Neuronal stem cell (in vitro differentiated cells): ENCODE measurements around the gene KRT38. TPM values are rescaled to one million over a fixed set of nuclear protein-coding genes. Genes with fewer than 3 reads are reported as not detected.
A peak's percentile ranks its signal among the peaks of the same experiment; 100 is the strongest.

Experiments
- DNase-seq: peaks from one replicate; pipeline ENCODE4 v3.0.0-alpha.2; 2013; ENCODE audit warnings: low spot score
- H2AFZ ChIP-seq: one replicate; pipeline ENCODE4 v1.6.1; 2013; ENCODE audit warnings: mild to moderate bottlenecking, low read length, inconsistent platforms
- H2AK5ac ChIP-seq: 2 replicates; pipeline ENCODE4 v1.6.1; 2013; ENCODE audit warnings: low read depth, mild to moderate bottlenecking, inconsistent platforms, low read length, moderate library complexity, mixed read lengths
- H2BK120ac ChIP-seq: 2 replicates; pipeline ENCODE4 v1.6.1; 2013; ENCODE audit warnings: low read depth, mild to moderate bottlenecking, inconsistent platforms, low read length, moderate library complexity, mixed read lengths
- H2BK12ac ChIP-seq: one replicate; pipeline ENCODE4 v1.6.1; 2013; ENCODE audit warnings: low read length, inconsistent platforms
- H2BK15ac ChIP-seq: 2 replicates; pipeline ENCODE4 v1.6.1; 2013; ENCODE audit warnings: mild to moderate bottlenecking, low read length, inconsistent platforms, mixed read lengths
- H2BK5ac ChIP-seq: one replicate; pipeline ENCODE4 v1.6.1; 2013; ENCODE audit warnings: inconsistent platforms, mild to moderate bottlenecking, low read length, moderate library complexity
- H3K14ac ChIP-seq: one replicate; pipeline ENCODE4 v1.6.1; 2013; ENCODE audit warnings: low read length, inconsistent platforms
- H3K18ac ChIP-seq: 2 replicates; pipeline ENCODE4 v1.6.1; 2013; ENCODE audit warnings: low read length, inconsistent platforms
- H3K23ac ChIP-seq: 2 replicates; pipeline ENCODE4 v1.6.1; 2013; ENCODE audit warnings: low read depth, mild to moderate bottlenecking, mixed read lengths, low read length, inconsistent platforms; ENCODE audit not compliant: poor library complexity
- H3K27ac ChIP-seq: replicated peaks from 3 replicates; pipeline ENCODE4 v1.5.1; 2013; ENCODE audit warnings: low read length, inconsistent platforms
- H3K27me3 ChIP-seq, 3 experiments: 2 replicates each; pipeline ENCODE4 v1.6.1; 2013; ENCODE audit warnings: low read length in 3 of 3, mild to moderate bottlenecking in 2 of 3, inconsistent platforms in 1 of 3, low read depth in 1 of 3, mixed read lengths in 1 of 3, moderate library complexity in 1 of 3; ENCODE audit not compliant: control insufficient read depth in 3 of 3, insufficient read depth in 3 of 3
- H3K36me3 ChIP-seq, 2 donors: replicated peaks in 1 of 2; 2 replicates each; pipeline ENCODE4 v1.6.1; 2013; ENCODE audit warnings: low read length in 2 of 2; ENCODE audit not compliant: control insufficient read depth in 2 of 2, insufficient read depth in 2 of 2
- H3K4ac ChIP-seq: 2 replicates; pipeline ENCODE4 v1.6.1; 2013; ENCODE audit warnings: inconsistent platforms, mild to moderate bottlenecking, low read length, moderate library complexity
- H3K4me1 ChIP-seq, 2 donors: 1 replicate in 1 of 2; 2 replicates in 1 of 2; pipeline ENCODE4 v1.6.1; 2013; ENCODE audit warnings: low read length in 2 of 2, low read depth in 1 of 2; ENCODE audit not compliant: control insufficient read depth in 2 of 2, insufficient read depth in 1 of 2
- H3K4me2 ChIP-seq: one replicate; pipeline ENCODE4 v1.6.1; 2013; ENCODE audit warnings: mild to moderate bottlenecking, low read length, inconsistent platforms; ENCODE audit not compliant: insufficient read depth, poor library complexity, severe bottlenecking
- H3K4me3 ChIP-seq, 2 donors: 2 replicates each; pipeline ENCODE4 v1.5.1; 2013; ENCODE audit warnings: low read length in 2 of 2, mild to moderate bottlenecking in 2 of 2, inconsistent platforms in 1 of 2, moderate library complexity in 1 of 2
- H3K79me1 ChIP-seq: one replicate; pipeline ENCODE4 v1.6.1; 2013; ENCODE audit warnings: low read depth, mild to moderate bottlenecking, inconsistent platforms, low read length, moderate library complexity
- H3K9ac ChIP-seq: one replicate; pipeline ENCODE4 v1.6.1; 2013; ENCODE audit warnings: mild to moderate bottlenecking, low read depth, low read length, inconsistent platforms; ENCODE audit not compliant: poor library complexity
- H3K9me3 ChIP-seq, 2 donors: replicated peaks in 1 of 2; 2 replicates each; pipeline versions ENCODE3 to v1.6.1; 2013; ENCODE audit warnings: low read length in 2 of 2, mild to moderate bottlenecking in 2 of 2, inconsistent platforms in 1 of 2, low read depth in 1 of 2, mixed read lengths in 1 of 2, moderate library complexity in 1 of 2; ENCODE audit not compliant: control insufficient read depth in 2 of 2, insufficient read depth in 1 of 2
- H4K8ac ChIP-seq: one replicate; pipeline ENCODE4 v1.6.1; 2013; ENCODE audit warnings: low read depth, mild to moderate bottlenecking, inconsistent platforms, low read length, moderate library complexity
- H4K91ac ChIP-seq: one replicate; pipeline ENCODE4 v1.6.1; 2013; ENCODE audit warnings: low read length, low read depth, mild to moderate bottlenecking, inconsistent platforms; ENCODE audit not compliant: poor library complexity
- WGBS, 2 donors: extraction: QIAGEN DNeasy Blood & Tissue Kit; methylation state at CpG; one replicate each; pipeline ENCODE4 v1.1.7; 2013; ENCODE audit warnings: missing lambda C conversion rate in 2 of 2, mixed read lengths in 1 of 2; ENCODE audit not compliant: insufficient read length in 2 of 2, insufficient replicate concordance in 1 of 2; ENCODE audit errors: extremely low coverage in 2 of 2; 5-methylcytosine and 5-hydroxymethylcytosine counted together
- polyA plus RNA-seq, 2 experiments: library from polyadenylated mRNA; stranded (reverse); fragments of 200-250 nt; gene quantifications; one replicate each; pipeline ENCODE4 v1.2.3, GENCODE V29; 2013

Gene KRT38
- not detected for polyA plus RNA-seq (2013, experiment 1 of 2)
- polyA plus RNA-seq (2013, experiment 2 of 2): not detected

- Histone ChIP-seq H3K4ac (no peak within 1 kb of the TSS), H2BK5ac (no peak within 1 kb of the TSS), H3K27me3 (peaks cover 0 to 8% (median 0%) of the 10 kb centered on the region in 3 experiments), H3K4me2 (no peak within 1 kb of the TSS), H3K79me1 (no peaks in the 10 kb centered on the region), H3K27ac (no peak within 1 kb of the TSS), H3K14ac (no peak within 1 kb of the TSS), H3K4me3 (no peak within 1 kb of the TSS), H4K91ac (no peak within 1 kb of the TSS), H3K36me3 (no peaks in the 10 kb centered on the region), H2AK5ac (no peak within 1 kb of the TSS), H3K4me1 (no peaks in the 10 kb centered on the region), H4K8ac (no peak within 1 kb of the TSS), H3K18ac (no peak within 1 kb of the TSS), H3K9ac (no peak within 1 kb of the TSS), H2BK12ac (no peak within 1 kb of the TSS), H2BK15ac (no peak within 1 kb of the TSS), H2AFZ (no peak within 1 kb of the TSS), H3K9me3 (no peaks in the 10 kb centered on the region), H2BK120ac (no peak within 1 kb of the TSS), H3K23ac (no peak within 1 kb of the TSS)
- WGBS, 2 donors: no CpG with 5 or more reads among the region's 10 CpGs
- DNase-seq: no peak
Measured at GRCh38 chr17:41440531-41441033, at the start of gene KRT38. Gene KRT38, minus strand, starts transcription at chr17:41440983. Its CDS starts 62 bp downstream, at chr17:41440921.

DNA sequence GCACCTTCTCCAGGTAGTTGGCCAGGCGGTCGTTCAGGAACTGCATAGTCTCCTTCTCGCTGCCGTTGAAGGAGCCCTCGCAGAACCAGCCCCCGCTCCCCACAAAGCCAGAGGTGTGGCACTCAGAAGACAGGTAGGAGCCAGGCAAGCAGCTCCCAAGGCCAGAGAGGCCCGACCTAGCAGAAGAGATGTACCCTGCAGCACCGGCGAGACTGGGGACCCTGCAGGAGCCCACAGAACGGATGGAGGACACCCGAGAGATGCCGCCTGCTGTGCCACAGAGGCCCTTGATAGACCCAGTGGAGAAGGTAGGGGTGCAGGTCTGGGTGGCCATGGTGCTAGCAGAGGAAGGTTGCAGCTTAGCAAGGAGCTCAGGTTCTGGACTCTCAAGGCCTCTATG is 48.7 kb upstream of the KRT38 start, which contains the start of gene KRT36:
Gene KRT36 (minus strand): TSS at position 380 of the 400 bp plus-strand sequence. CDS start 46 bp downstream, at position 334.
- Histone ChIP-seq H2BK15ac (peak within 1 kb of the TSS; percentile 33), H2AK5ac (no peak within 1 kb of the TSS), H3K4ac (no peak within 1 kb of the TSS), H2BK120ac (no peak within 1 kb of the TSS), H4K8ac (no peak within 1 kb of the TSS), H3K27me3 (peaks cover 0 to 24% (median 0%) of the 10 kb centered on the region in 3 experiments), H4K91ac (no peak within 1 kb of the TSS), H3K36me3 (no peaks in the 10 kb centered on the region), H3K18ac (no peak within 1 kb of the TSS), H3K4me2 (no peak within 1 kb of the TSS), H3K27ac (no peak within 1 kb of the TSS), H2BK5ac (no peak within 1 kb of the TSS), H3K4me3 (no peak within 1 kb of the TSS), H3K9ac (no peak within 1 kb of the TSS), H3K9me3 (no peaks in the 10 kb centered on the region), H3K4me1 (no peaks in the 10 kb centered on the region), H3K23ac (no peak within 1 kb of the TSS), H2BK12ac (no peak within 1 kb of the TSS), H3K79me1 (no peaks in the 10 kb centered on the region), H2AFZ (no peak within 1 kb of the TSS), H3K14ac (no peak within 1 kb of the TSS)
- WGBS, 2 donors: no CpG with 5 or more reads among the region's 12 CpGs
- DNase-seq: no peak

DNA sequence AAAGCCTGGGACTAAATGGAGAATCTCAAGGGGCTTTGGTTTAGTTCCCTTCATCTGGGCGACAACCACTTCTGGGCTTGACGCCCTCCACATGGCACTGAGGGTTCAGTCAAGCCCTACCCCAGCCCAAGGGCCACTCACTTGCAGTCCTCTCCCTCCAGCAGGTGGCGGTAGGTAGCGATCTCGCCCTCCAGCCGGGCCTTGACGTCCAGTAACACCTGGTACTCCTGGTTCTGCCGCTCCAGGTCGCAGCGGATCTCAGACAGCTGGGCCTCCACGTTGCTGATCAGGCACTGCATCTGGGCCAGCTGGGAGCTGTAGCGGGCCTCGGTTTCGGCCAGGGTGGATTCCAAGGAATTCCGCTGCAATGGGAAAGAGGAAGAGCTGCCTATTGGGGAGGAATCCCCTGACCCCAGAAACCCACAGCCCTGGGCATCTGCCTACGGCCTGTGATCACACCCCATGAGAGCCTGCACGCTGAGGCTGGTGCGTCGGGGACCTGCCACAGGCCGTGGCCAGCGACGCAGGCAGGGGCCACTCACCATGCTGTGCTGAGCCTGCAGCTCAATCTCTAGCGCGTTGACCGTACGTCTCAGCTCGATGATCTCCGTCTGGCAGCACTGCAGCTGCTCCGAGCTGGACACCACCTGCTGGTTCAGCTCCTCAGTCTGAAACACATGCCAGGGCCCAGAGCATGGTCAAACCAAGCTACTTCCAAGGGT is 46.2 kb upstream of the KRT38 start:
- H3K4me1 ChIP-seq: peaks cover 0 to 5% of the 10 kb centered on the region in 2 donors
- peak overlapping the region; percentile 37 for H3K23ac ChIP-seq
- no peak overlapping the region for H3K14ac ChIP-seq
- DNase-seq: peak; percentile 11
- no peak overlapping the region for H2AK5ac ChIP-seq
- H2BK120ac ChIP-seq: no peak overlapping the region
- peak overlapping the region; percentile 70 for H2BK15ac ChIP-seq
- no peak overlapping the region for H3K27ac ChIP-seq
- H3K9me3 ChIP-seq: no peaks in the 10 kb centered on the region
- H3K79me1 ChIP-seq: no peaks in the 10 kb centered on the region
- no peak overlapping the region for H3K4ac ChIP-seq
- peak overlapping the region; percentile 14 for H2BK12ac ChIP-seq
- H2AFZ ChIP-seq: no peak overlapping the region
- no peaks in the 10 kb centered on the region for H3K36me3 ChIP-seq
- peak overlapping the region; percentile 32 for H3K18ac ChIP-seq
- no peak overlapping the region for H3K4me3 ChIP-seq
- no peak overlapping the region for H4K91ac ChIP-seq
- no peak overlapping the region for H2BK5ac ChIP-seq
- no peak overlapping the region for H3K4me2 ChIP-seq
- H4K8ac ChIP-seq: no peak overlapping the region
- H3K27me3 ChIP-seq: peaks cover 0 to 24% (median 0%) of the 10 kb centered on the region in 3 experiments
- no peak overlapping the region for H3K9ac ChIP-seq
- WGBS, 2 donors: no CpG with 5 or more reads among the region's 29 CpGs

DNA sequence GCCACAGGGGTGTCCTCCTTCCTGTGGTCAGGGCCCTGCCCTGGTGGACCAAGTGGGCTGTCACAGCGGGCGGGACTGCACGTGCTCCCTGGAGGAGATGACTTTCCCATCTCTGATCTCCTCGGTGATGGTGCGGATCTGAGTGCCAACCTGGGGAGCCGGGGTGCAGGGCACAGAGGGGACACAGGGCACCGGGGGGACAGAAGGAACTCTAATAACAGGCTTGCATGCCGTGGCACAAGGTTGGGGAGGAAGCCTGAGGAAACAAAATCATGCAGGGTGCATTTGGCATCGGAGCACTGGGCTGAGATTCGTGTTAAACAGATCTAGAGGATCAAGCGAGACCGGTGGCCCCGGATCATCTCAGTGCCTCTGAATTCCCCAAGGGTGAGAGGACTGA is 45.5 kb upstream of the KRT38 start:
- Histone ChIP-seq H3K23ac (no peak overlapping the region), H4K91ac (no peak overlapping the region), H2AK5ac (no peak overlapping the region), H3K4ac (no peak overlapping the region), H2AFZ (no peak overlapping the region), H4K8ac (no peak overlapping the region), H2BK15ac (no peak overlapping the region), H2BK12ac (no peak overlapping the region), H3K36me3 (no peaks in the 10 kb centered on the region), H3K79me1 (no peaks in the 10 kb centered on the region), H3K9ac (no peak overlapping the region), H3K4me1 (peaks cover 0 to 5% of the 10 kb centered on the region in 2 donors), H3K27me3 (peaks cover 0 to 24% (median 0%) of the 10 kb centered on the region in 3 experiments), H2BK120ac (no peak overlapping the region), H3K9me3 (no peaks in the 10 kb centered on the region), H3K27ac (no peak overlapping the region), H3K4me3 (no peak overlapping the region), H3K4me2 (no peak overlapping the region), H3K18ac (no peak overlapping the region), H2BK5ac (no peak overlapping the region), H3K14ac (no peak overlapping the region)
- no peak for DNase-seq
- no CpG with 5 or more reads among the region's 13 CpGs for WGBS, 2 donors
